ENCODE results near the gene PCSK7.

PCSK7 gene

GRCh38 chr11:117230999-117231841, 653 bp downstream of the PCSK7 start:
- peak in 1 of 56 donors; percentile 46 for DNase-seq

- no peak for DNase-seq
Observed at GRCh38 chr11:117230286-117230961, 1.4 kb downstream of the PCSK7 start.

GRCh38 chr11:117229931-117230285, 2.0 kb downstream of the PCSK7 start:
- DNase-seq = no peak

DNA sequence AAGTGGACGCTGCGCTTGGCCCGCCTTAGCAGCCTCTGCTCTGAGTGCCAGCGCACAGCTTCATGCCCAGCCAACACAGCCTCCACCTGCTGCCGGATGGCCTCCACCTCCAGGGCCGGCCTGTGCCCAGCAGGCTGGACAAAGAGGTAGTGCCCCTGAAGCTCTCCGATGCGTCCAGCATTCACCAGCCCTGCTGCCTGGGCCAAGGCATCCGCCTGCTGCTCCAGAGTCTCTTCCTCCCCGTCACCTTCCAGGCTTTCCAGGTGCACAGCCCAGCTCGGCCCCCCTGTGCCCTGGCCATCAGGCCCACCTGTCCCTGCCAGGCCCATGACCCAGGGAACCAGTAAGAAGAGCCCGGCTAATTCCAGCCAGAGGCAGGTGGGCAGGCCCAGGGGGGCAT, 2.5 kb downstream of the PCSK7 start:
- no peak for DNase-seq

GRCh38 chr11:117228091-117228490, 3.8 kb downstream of the PCSK7 start:
- DNase-seq = no peak

DNA sequence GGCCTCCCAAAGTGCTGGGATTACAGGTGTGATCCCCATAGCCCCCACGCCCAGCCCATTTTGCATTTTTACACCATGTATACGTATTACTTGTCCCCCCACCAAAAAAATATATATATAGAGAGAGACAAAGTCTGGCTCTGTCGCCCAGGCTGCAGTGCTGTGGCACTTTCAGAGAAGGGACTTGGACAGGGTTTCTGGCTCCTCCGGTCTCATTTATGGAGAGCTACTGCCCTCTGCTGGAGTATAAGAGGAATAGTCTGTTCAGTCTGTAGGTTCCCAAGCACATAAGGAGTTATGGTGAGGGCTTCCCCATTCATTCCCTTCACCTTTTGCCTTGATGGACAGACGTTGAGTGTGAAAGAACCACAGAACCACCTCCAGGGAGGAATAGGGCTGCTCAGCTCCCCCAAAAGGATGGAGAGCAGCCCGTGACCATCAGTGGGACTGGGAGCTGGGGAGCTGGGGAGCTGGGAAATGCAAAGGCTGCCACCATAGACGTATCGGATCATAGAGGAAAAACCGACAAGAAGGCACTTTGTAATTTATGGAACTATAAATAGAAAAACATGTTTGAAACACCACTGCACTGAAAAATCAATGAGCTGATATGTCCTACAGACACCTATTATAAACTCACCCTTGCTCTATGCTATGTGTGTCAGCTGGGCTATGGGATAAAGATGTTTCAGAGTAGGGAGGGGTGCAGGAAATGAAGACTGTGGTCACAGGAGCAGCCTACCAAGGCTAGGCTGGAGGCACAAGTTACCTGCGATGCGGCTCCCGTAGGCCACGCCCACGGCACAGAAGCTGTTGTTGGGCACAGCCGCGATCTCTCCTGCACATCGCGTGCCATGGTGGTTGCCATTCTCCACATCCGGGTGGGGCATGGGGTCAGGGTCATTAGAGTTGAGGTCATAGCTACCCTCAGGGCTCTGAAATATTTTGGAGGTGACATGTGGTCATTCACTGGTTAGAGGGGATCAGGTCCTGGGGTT, 5.2 kb downstream of the PCSK7 start:
- peak in 28 of 56 donors; percentile 15 to 70 (median 34) for DNase-seq

GRCh38 chr11:117225553-117226170, 6.2 kb downstream of the PCSK7 start:
- DNase-seq = no peak

GRCh38 chr11:117223741-117224689, 7.9 kb downstream of the PCSK7 start:
- no peak for DNase-seq

GRCh38 chr11:117222991-117223740, 8.7 kb downstream of the PCSK7 start:
- no peak for DNase-seq

DNA sequence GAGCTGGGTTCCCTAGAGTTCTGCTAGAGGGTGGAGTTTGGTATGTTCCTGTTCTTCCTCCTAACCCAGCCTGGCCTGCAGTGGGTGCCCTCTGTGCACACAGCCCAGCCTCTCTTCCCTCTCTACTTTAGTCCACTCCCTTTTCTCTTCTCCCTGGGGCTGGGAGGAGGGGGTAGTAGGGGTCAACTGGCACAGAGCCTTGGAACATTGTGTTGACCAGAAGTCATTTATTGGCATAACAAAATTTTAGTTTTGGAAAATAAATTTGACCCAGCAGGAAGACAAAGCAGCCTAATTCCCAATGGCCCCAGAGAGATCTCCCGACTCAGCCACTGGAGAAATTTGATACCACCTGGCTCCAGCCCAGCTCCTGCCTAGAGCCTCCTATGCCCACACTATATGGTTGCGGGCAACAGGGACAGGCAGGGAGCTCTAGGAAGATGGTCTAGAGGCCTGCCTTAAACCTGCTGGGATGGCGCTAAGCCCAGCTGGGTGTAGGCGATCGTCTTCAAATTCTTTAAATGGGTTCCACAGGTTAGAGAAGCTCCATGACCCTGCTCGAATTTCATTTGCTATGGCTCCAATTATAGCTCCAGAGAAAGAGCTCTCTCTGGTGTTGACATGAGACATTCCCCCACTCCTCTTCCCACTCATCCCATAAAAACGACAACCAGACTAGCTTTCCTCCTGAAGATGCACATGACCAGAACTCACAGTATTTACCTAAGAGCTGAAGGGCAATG, 9.9 kb downstream of the PCSK7 start:
- DNase-seq = peak in 1 of 56 donors; percentile 23

DNA sequence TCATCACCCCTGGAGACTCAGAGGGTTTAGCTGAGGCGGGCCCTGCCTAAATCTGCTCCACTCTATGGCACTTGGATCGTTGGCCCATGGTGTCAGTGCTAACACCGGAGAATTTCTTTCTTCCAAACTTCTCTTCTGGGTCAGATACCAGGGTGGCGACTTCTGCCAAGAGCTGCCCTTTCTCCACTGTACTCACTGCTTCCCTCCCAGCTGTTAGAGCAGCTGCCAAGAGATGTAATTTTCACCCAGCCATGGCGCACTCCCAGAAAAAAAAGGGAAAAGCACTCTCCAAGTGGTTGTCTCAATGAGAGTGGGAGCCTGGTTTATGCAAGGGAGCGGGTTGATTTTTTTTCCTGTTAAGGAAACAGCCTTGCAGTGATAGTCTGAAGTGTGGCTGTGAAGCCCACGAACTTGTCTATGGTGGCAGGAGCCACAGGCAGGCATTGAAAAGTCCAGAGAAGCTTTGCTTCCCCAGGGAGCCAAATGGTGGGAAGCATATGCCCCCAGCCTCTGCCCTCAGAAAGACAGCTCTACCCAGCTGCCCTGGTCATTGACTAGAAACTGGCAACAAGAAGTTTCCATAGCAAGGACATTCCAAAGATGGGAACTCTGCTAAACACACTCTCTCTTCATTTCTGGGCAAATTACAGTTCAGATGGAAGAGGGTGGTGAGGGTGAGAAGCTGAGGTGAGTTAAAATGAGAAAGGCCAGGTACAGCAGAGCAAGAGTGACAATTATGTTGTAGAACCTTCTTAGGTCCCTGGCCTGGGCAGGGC, 10.7 kb downstream of the PCSK7 start:
- DNase-seq = peak in 7 of 56 donors; percentile 28 to 61 (median 41)

GRCh38 chr11:117220568-117220967, 11.3 kb downstream of the PCSK7 start:
- peak in 42 of 56 donors; percentile 26 to 83 (median 60) for DNase-seq

GRCh38 chr11:117219995-117220394, 11.9 kb downstream of the PCSK7 start:
- no peak for DNase-seq

DNA sequence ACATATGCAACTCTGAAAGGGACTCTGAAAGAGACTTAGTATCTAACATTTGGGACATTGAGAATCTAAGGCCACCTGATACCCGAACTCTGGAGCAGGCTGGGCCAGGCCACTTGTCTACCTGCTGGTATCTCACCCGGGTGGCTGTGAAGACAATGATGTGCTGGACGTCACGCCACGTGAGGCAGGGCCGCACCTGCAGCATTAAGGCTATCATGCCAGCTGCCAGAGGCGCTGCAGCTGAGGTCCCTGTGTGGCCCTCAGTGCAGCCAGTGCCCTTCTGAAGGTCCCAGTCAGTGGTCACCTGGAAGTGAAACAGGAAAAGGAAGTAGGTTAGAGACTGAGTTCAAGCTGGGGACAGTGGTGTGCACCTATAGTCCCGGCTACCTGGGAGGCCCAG, 12.4 kb downstream of the PCSK7 start:
- no peak for DNase-seq

GRCh38 chr11:117219001-117219400, 12.9 kb downstream of the PCSK7 start:
- no peak for DNase-seq

GRCh38 chr11:117218133-117218915, 13.5 kb downstream of the PCSK7 start:
- DNase-seq = peak in 1 of 56 donors; percentile 8
